SU-DHL-6 (cell line): ENCODE data around the gene KPNA2.

ENCODE experiments used
- EZH2phosphoT487 ChIP-seq: fragments of 200-600 bp; sonication (generic), shearing (Covaris generic); conservative IDR thresholded peaks from 2 replicates; pipeline ENCODE4 v1.6.1; 2018; ENCODE audit warnings: mild to moderate bottlenecking, antibody characterized with exemption, low read length, moderate library complexity, mixed read lengths
- TF ChIP-seq, protein P1 (sequence below): fragments of 200-600 bp; sonication (generic); IDR thresholded peaks from one replicate; pipeline ENCODE4 v1.5.1; 2017; ENCODE audit warnings: antibody characterized with exemption, mild to moderate bottlenecking, low read length, moderate library complexity; ENCODE audit not compliant: insufficient read depth, poor library complexity, severe bottlenecking

DNA sequence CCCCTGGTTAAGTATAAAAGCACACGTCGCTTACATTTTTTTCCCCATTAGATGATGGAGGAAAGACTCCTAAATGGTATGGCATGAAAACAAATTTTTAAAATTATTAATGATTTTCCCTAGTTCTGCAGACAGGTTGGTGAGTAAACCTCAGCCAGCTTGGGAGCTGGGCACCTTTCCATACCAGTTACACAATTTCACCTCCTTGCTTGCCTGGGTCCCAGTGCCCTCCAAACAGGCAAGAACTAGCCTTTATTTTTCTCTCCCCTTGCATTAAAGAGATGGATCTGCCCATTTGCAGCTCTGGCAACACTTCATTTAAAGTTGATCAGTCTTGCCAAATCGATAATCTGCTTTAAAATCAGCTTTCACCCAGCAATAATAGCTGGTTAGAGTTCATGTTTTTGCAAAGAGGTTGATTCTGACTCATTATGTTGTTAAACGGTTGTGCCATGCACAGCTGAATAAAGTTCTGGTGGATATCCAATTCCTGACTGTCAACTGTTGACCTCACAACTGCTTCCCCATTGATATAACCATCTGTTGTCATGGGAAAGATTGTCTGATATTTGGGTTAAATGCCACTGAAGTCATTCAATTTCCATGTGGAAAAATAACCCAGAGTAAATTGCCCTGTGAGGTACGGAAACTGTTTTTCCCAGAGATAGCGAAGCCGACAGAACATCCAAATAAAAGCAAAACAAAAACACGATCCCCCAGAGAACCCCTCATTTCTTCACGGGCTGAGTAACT lies 40.5 kb upstream of the KPNA2 start:
- TF ChIP-seq, protein P1, sequence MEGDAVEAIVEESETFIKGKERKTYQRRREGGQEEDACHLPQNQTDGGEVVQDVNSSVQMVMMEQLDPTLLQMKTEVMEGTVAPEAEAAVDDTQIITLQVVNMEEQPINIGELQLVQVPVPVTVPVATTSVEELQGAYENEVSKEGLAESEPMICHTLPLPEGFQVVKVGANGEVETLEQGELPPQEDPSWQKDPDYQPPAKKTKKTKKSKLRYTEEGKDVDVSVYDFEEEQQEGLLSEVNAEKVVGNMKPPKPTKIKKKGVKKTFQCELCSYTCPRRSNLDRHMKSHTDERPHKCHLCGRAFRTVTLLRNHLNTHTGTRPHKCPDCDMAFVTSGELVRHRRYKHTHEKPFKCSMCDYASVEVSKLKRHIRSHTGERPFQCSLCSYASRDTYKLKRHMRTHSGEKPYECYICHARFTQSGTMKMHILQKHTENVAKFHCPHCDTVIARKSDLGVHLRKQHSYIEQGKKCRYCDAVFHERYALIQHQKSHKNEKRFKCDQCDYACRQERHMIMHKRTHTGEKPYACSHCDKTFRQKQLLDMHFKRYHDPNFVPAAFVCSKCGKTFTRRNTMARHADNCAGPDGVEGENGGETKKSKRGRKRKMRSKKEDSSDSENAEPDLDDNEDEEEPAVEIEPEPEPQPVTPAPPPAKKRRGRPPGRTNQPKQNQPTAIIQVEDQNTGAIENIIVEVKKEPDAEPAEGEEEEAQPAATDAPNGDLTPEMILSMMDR = no peak
- TF ChIP-seq EZH2phosphoT487 = no peak
